ENCODE data around the gene DNMT1.

The DNMT1 gene

GRCh38 chr19:10222201-10222890 is 27.6 kb upstream of the DNMT1 start:
- TF ChIP-seq, protein P1, sequence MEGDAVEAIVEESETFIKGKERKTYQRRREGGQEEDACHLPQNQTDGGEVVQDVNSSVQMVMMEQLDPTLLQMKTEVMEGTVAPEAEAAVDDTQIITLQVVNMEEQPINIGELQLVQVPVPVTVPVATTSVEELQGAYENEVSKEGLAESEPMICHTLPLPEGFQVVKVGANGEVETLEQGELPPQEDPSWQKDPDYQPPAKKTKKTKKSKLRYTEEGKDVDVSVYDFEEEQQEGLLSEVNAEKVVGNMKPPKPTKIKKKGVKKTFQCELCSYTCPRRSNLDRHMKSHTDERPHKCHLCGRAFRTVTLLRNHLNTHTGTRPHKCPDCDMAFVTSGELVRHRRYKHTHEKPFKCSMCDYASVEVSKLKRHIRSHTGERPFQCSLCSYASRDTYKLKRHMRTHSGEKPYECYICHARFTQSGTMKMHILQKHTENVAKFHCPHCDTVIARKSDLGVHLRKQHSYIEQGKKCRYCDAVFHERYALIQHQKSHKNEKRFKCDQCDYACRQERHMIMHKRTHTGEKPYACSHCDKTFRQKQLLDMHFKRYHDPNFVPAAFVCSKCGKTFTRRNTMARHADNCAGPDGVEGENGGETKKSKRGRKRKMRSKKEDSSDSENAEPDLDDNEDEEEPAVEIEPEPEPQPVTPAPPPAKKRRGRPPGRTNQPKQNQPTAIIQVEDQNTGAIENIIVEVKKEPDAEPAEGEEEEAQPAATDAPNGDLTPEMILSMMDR (IDR thresholded peaks at IDR 0.05; ENCODE audit: control extremely low read depth, extremely low read depth, low read depth, missing control alignments): no peak
- no peak for DNase-seq (ENCODE audit: extremely low spot score)
- ChIA-PET CTCF (interaction anchor here (1.0 to 5.4 kb wide), 4 partner anchors 10 to 64 kb away, joined by 3 to 46 read pairs (median 4); no protein-coding TSS in a partner anchor), POLR2A (interaction anchor here (0.7 kb wide), 1 partner anchor 16 kb away, joined by 3 read pairs; no protein-coding TSS in a partner anchor)

- ChIA-PET POLR2A (no interaction called here), CTCF (interaction anchor here (0.9 to 5.4 kb wide), 16 partner anchors 8 to 168 kb away, joined by 3 to 46 read pairs (median 4); partner anchors contain the start of genes ANGPTL6 and ICAM1)
- DNase-seq (ENCODE audit: extremely low spot score): no peak
- TF ChIP-seq, protein P1 (IDR thresholded peaks at IDR 0.05; ENCODE audit: control extremely low read depth, extremely low read depth, low read depth, missing control alignments): no peak
These were observed 25.9 kb upstream of the DNMT1 start for GRCh38 chr19:10220695-10221094.

GRCh38 chr19:10219678-10220077 is 24.9 kb upstream of the DNMT1 start:
- CTCF ChIA-PET: interaction anchor here (0.7 to 5.4 kb wide), 15 partner anchors 9 to 169 kb away, joined by 3 to 46 read pairs (median 5); partner anchors contain the start of genes ANGPTL6 and ICAM1
- peak; percentile 74 for DNase-seq (ENCODE audit: extremely low spot score)
- POLR2A ChIA-PET: interaction anchor here (0.6 to 1.1 kb wide), 5 partner anchors 10 to 212 kb away, joined by 3 to 7 read pairs (median 4); no protein-coding TSS in a partner anchor
- TF ChIP-seq, protein P1 (IDR thresholded peaks at IDR 0.05; ENCODE audit: control extremely low read depth, extremely low read depth, low read depth, missing control alignments): peak; percentile 57

DNA sequence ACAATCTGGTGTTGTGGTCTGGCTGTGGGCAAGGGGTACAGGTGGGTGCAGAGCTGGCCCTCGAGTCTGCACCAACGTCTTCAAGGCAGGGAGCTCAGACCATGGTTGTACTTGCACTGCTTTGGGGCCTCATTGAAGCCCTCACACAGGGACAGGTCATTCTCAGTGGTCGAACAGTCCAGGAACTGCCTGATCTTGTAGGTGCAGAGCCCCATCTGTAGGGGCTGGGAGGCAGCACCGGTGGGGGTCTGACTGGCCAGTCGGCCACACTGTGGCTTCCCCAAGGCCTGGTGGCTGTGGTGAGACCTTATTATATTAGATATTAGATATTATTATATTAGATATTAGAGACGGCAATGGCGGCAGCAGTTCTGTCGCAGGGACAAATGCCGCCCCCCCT is 22.3 kb upstream of the DNMT1 start:
- ChIA-PET CTCF (interaction anchor here (1.1 to 4.7 kb wide), 5 partner anchors 12 to 43 kb away, joined by 3 to 21 read pairs (median 4); no protein-coding TSS in a partner anchor), POLR2A (interaction anchor here (0.7 kb wide), 1 partner anchor 29 kb away, joined by 4 read pairs; no protein-coding TSS in a partner anchor)
- DNase-seq (ENCODE audit: extremely low spot score): no peak
- TF ChIP-seq, protein P1 (IDR thresholded peaks at IDR 0.05; ENCODE audit: control extremely low read depth, extremely low read depth, low read depth, missing control alignments): no peak

DNA sequence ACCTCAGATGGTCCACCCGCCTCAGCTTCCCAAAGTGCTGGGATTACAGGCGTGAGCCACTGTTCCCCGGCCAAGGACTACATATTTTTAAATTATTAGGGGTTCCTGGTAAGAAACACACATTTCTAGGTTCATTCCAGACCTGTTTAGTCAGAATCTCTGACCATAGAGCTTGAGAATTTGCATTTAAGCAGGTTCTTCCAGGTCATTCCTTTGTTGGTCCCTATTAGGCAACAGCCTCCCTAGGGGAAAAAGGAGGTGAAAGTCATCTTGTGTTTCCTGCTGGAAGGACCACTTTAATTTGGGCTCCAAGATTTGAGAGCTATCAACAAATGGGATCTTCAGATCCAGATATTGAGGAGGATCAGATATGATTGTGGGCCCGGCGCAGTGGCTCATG is 20.0 kb upstream of the DNMT1 start:
- ChIA-PET CTCF (interaction anchor here (0.7 to 3.1 kb wide), 5 partner anchors 9 to 35 kb away, joined by 3 to 10 read pairs (median 5); no protein-coding TSS in a partner anchor), POLR2A (interaction anchor here (0.6 kb wide), 3 partner anchors 14 to 29 kb away, joined by 3 to 11 read pairs (median 3); no protein-coding TSS in a partner anchor)
- TF ChIP-seq, protein P1 (IDR thresholded peaks at IDR 0.05; ENCODE audit: control extremely low read depth, extremely low read depth, low read depth, missing control alignments): no peak
- DNase-seq (ENCODE audit: extremely low spot score): no peak

- TF ChIP-seq, protein P1 (IDR thresholded peaks at IDR 0.05; ENCODE audit: control extremely low read depth, extremely low read depth, low read depth, missing control alignments): no peak
- DNase-seq (ENCODE audit: extremely low spot score): no peak
- CTCF ChIA-PET: interaction anchor here (0.8 to 3.2 kb wide), 5 partner anchors 8 to 177 kb away, joined by 3 to 13 read pairs (median 5); no protein-coding TSS in a partner anchor
- POLR2A ChIA-PET: no interaction called here
These were observed 16.9 kb upstream of the DNMT1 start for GRCh38 chr19:10211691-10212090.
